Left colon (tissue), 2 donors: ENCODE measurements around the gene ADAMTS15. TPM values are rescaled to one million over a fixed set of nuclear protein-coding genes. Genes with fewer than 3 reads are reported as not detected.

ENCODE experiments used
- ATAC-seq: fragments of 200-7000 bp; cut with Tn5 transposase; one replicate; pipeline ENCODE4 v1.9.1; 2020; ENCODE audit warnings: mild to moderate bottlenecking, moderate library complexity
- DNase-seq, 2 donors: peaks; one replicate each; pipeline ENCODE4 v3.0.0-alpha.2; 2020
- intact Hi-C, 2 donors: fragments of 100-400 bp; cut with DNase I in 1 of 2; cut with micrococcal nuclease in 1 of 2; formaldehyde crosslinking; loops; one replicate each; pipeline versions ENCODE4 v1.11.2 to v1.14.0; 2022; cut with DNase I, micrococcal nuclease
- total RNA-seq, 2 donors: library from RNA; stranded (reverse); fragmentation: NEBNext Ultra II Directional; extraction: Animal tissue kit (Norgen Biotek cat#: 25700); gene quantifications; one replicate each; pipeline ENCODE4 v1.2.1, GENCODE V29; 2021
- donor health status: DM: no; HTN: no; CAD: no.
- donor health status: DM: yes; HTN: yes; CAD: no.

ADAMTS15 gene
- total RNA-seq, 2 donors from 2014 or later = 3.6 to 4.4 TPM

GRCh38 chr11:130486987-130487923 lies 38.8 kb downstream of the ADAMTS15 start:
- no peak for ATAC-seq
- DNase-seq = no peak
- intact Hi-C loops = no loop called here

GRCh38 chr11:130487924-130488815 lies 39.7 kb downstream of the ADAMTS15 start:
- intact Hi-C loops = no loop called here
- DNase-seq = no peak
- ATAC-seq = peak; percentile 49

- no peak for DNase-seq
- intact Hi-C loops = no loop called here
- peak; percentile 65 for ATAC-seq
Measured at GRCh38 chr11:130488848-130489584, 40.6 kb downstream of the ADAMTS15 start.

GRCh38 chr11:130489716-130490115 lies 41.3 kb downstream of the ADAMTS15 start:
- intact Hi-C loops = no loop called here
- ATAC-seq = no peak
- no peak for DNase-seq

- no peak for DNase-seq
- peak; percentile 73 for ATAC-seq
- intact Hi-C loops = no loop called here
Measured at GRCh38 chr11:130490682-130491449, 42.4 kb downstream of the ADAMTS15 start.

GRCh38 chr11:130498181-130498580 lies 49.7 kb downstream of the ADAMTS15 start:
- DNase-seq (no peak), ATAC-seq (no peak)
- intact Hi-C loops = no loop called here

- intact Hi-C loops = no loop called here
- no peak for ATAC-seq
- no peak for DNase-seq
Measured at GRCh38 chr11:130499828-130500227, 51.4 kb downstream of the ADAMTS15 start.

- ATAC-seq (no peak), DNase-seq (no peak)
- intact Hi-C loops = no loop called here
Measured at GRCh38 chr11:130504317-130504716, 55.9 kb downstream of the ADAMTS15 start.

- no peak for ATAC-seq
- intact Hi-C loops = no loop called here
Measured at GRCh38 chr11:130508913-130509312, 60.5 kb downstream of the ADAMTS15 start.

GRCh38 chr11:130509942-130510341 lies 61.5 kb downstream of the ADAMTS15 start:
- intact Hi-C loops = no loop called here
- no peak for ATAC-seq
- no peak for DNase-seq

More at GRCh38 chr11:130508913-130509312, 60.5 kb downstream of the ADAMTS15 start:
- DNase-seq = no peak

GRCh38 chr11:130510407-130511006 lies 62.1 kb downstream of the ADAMTS15 start:
- DNase-seq (no peak), ATAC-seq (peak; percentile 72)
- intact Hi-C loops = no loop called here

- intact Hi-C loops = no loop called here
- ATAC-seq (peak; percentile 24), DNase-seq (no peak)
Measured at GRCh38 chr11:130511765-130512164, 63.3 kb downstream of the ADAMTS15 start.

- intact Hi-C loops = no loop called here
- ATAC-seq (no peak), DNase-seq (no peak)
Measured at GRCh38 chr11:130512662-130513061, 64.2 kb downstream of the ADAMTS15 start.

- peak; percentile 56 to 81 for DNase-seq
- intact Hi-C loops = no loop called here
- ATAC-seq = peak; percentile 87
Measured at GRCh38 chr11:130513132-130513531, 64.7 kb downstream of the ADAMTS15 start.

GRCh38 chr11:130514316-130514715 lies 65.9 kb downstream of the ADAMTS15 start:
- DNase-seq (no peak), ATAC-seq (no peak)
- intact Hi-C loops = no loop called here

GRCh38 chr11:130514851-130515250 lies 66.4 kb downstream of the ADAMTS15 start:
- ATAC-seq (no peak), DNase-seq (no peak)
- intact Hi-C loops = no loop called here

GRCh38 chr11:130515829-130516553 lies 67.5 kb downstream of the ADAMTS15 start:
- intact Hi-C loops = no loop called here
- ATAC-seq (no peak), DNase-seq (no peak)
